H9 (cell line): ENCODE measurements around the gene RAB11B. TPM values are rescaled to one million over a fixed set of nuclear protein-coding genes. Genes with fewer than 3 reads are reported as not detected.
"Not testable (repeated sequence)": the region's sequence is repeated elsewhere in the genome, so short reads cannot be mapped to it uniquely, and the experiment has no call there.

Experiments used
- DNase-seq: peaks from one replicate; pipeline ENCODE4 v3.0.0-alpha.2; 2017
- H2AFZ ChIP-seq: one replicate; pipeline ENCODE4 v1.6.1; 2013; ENCODE audit warnings: mild to moderate bottlenecking, low read length, control low read depth, moderate library complexity
- H2AK5ac ChIP-seq: 2 replicates; pipeline ENCODE4 v1.6.1; 2013; ENCODE audit warnings: low read length, control low read depth, mixed read lengths; ENCODE audit not compliant: insufficient read length
- H2BK120ac ChIP-seq: one replicate; pipeline ENCODE4 v1.6.1; 2013; ENCODE audit warnings: low read depth, mild to moderate bottlenecking, low read length, control low read depth, inconsistent platforms; ENCODE audit not compliant: poor library complexity, severe bottlenecking
- H2BK12ac ChIP-seq: 2 replicates; pipeline ENCODE4 v1.6.1; 2013; ENCODE audit warnings: low read length, control low read depth, mixed read lengths, low read depth; ENCODE audit not compliant: insufficient read length
- H2BK15ac ChIP-seq: 2 replicates; pipeline ENCODE4 v1.6.1; 2013; ENCODE audit warnings: low read depth, low read length, control low read depth
- H2BK20ac ChIP-seq: one replicate; pipeline ENCODE4 v1.6.1; 2013; ENCODE audit warnings: low read depth, mild to moderate bottlenecking, low read length, control low read depth, inconsistent platforms; ENCODE audit not compliant: poor library complexity, severe bottlenecking
- H2BK5ac ChIP-seq: 2 replicates; pipeline ENCODE4 v1.6.1; 2013; ENCODE audit warnings: low read length, control low read depth, mixed read lengths; ENCODE audit not compliant: insufficient read length
- H3K14ac ChIP-seq: 2 replicates; pipeline ENCODE4 v1.6.1; 2013; ENCODE audit warnings: low read length, control low read depth; ENCODE audit not compliant: insufficient read depth
- H3K18ac ChIP-seq: 2 replicates; pipeline ENCODE4 v1.6.1; 2013; ENCODE audit warnings: low read depth, mild to moderate bottlenecking, mixed read lengths, low read length, control low read depth; ENCODE audit not compliant: insufficient read length
- H3K23ac ChIP-seq: 2 replicates; pipeline ENCODE4 v1.6.1; 2013; ENCODE audit warnings: low read length, control low read depth, mixed read lengths, low read depth; ENCODE audit not compliant: insufficient read length
- H3K23me2 ChIP-seq: 2 replicates; pipeline ENCODE4 v1.6.1; 2013; ENCODE audit warnings: low read depth, mild to moderate bottlenecking, mixed read lengths, low read length, control low read depth; ENCODE audit not compliant: insufficient read length, poor library complexity, severe bottlenecking
- H3K27ac ChIP-seq: 2 replicates; pipeline ENCODE4 v1.5.1; 2013; ENCODE audit warnings: low read length, control low read depth, mixed read lengths, low read depth; ENCODE audit not compliant: insufficient read length
- H3K27me3 ChIP-seq: 2 replicates; pipeline ENCODE4 v1.6.1; 2013; ENCODE audit warnings: low read length, control low read depth, inconsistent platforms; ENCODE audit not compliant: insufficient read depth
- H3K4ac ChIP-seq: 2 replicates; pipeline ENCODE4 v1.6.1; 2013; ENCODE audit warnings: low read depth, mild to moderate bottlenecking, control low read depth, inconsistent platforms, low read length, moderate library complexity
- H3K4me1 ChIP-seq: 2 replicates; pipeline ENCODE4 v1.6.1; 2013; ENCODE audit warnings: low read length, control low read depth, inconsistent platforms; ENCODE audit not compliant: insufficient read depth
- H3K4me2 ChIP-seq: 2 replicates; pipeline ENCODE4 v1.6.1; 2013; ENCODE audit warnings: low read length, control low read depth, mixed read lengths; ENCODE audit not compliant: insufficient read length, insufficient read depth
- H3K56ac ChIP-seq: 2 replicates; pipeline ENCODE4 v1.6.1; 2013; ENCODE audit warnings: low read depth, mild to moderate bottlenecking, mixed read lengths, low read length, control low read depth; ENCODE audit not compliant: insufficient read length
- H3K79me1 ChIP-seq: 2 replicates; pipeline ENCODE4 v1.6.1; 2013; ENCODE audit warnings: low read depth, mild to moderate bottlenecking, moderate library complexity, low read length, control low read depth, inconsistent platforms; ENCODE audit not compliant: insufficient read depth, poor library complexity, severe bottlenecking
- H3K79me2 ChIP-seq: 2 replicates; pipeline ENCODE4 v1.6.1; 2013; ENCODE audit warnings: low read length, control low read depth, inconsistent platforms; ENCODE audit not compliant: insufficient read depth
- H3K9ac ChIP-seq: 2 replicates; pipeline ENCODE4 v1.6.1; 2013; ENCODE audit warnings: low read length, control low read depth, mixed read lengths; ENCODE audit not compliant: insufficient read length; ENCODE audit errors: extremely low read depth
- H3K9me3 ChIP-seq: one replicate; pipeline ENCODE4 v1.6.1; 2013; ENCODE audit warnings: low read depth, low read length, inconsistent platforms; ENCODE audit not compliant: control insufficient read depth
- H3T11ph ChIP-seq: one replicate; pipeline ENCODE4 v1.6.1; 2013; ENCODE audit warnings: mild to moderate bottlenecking, low read length, control low read depth, inconsistent platforms
- H4K20me1 ChIP-seq: one replicate; pipeline ENCODE4 v1.6.1; 2013; ENCODE audit not compliant: control insufficient read depth, insufficient read length, insufficient read depth
- H4K5ac ChIP-seq: 2 replicates; pipeline ENCODE4 v1.6.1; 2013; ENCODE audit warnings: low read depth, mild to moderate bottlenecking, mixed read lengths, low read length, control low read depth; ENCODE audit not compliant: insufficient read length
- H4K8ac ChIP-seq: replicated peaks from 2 replicates; pipeline ENCODE4 v1.6.1; 2013; ENCODE audit warnings: low read length, control low read depth, mixed read lengths, low read depth; ENCODE audit not compliant: insufficient read length
- H4K91ac ChIP-seq: 2 replicates; pipeline ENCODE4 v1.6.1; 2013; ENCODE audit warnings: low read depth, mild to moderate bottlenecking, moderate library complexity, mixed read lengths, low read length, control low read depth; ENCODE audit not compliant: insufficient read length
- H3K27ac Mint-ChIP-seq, 3 experiments: 2 replicates in 2 of 3; 3 replicates in 1 of 3; pipeline ENCODE4 v1.8.0; 2020 to 2021; ENCODE audit warnings: mixed read lengths in 3 of 3, mild to moderate bottlenecking in 1 of 3, moderate library complexity in 1 of 3
- H3K27me3 Mint-ChIP-seq: 2 replicates; pipeline ENCODE4 v1.8.0; 2021; ENCODE audit warnings: low read depth, mild to moderate bottlenecking, moderate library complexity, mixed read lengths
- H3K36me3 Mint-ChIP-seq, 3 experiments: 2 replicates in 2 of 3; 3 replicates in 1 of 3; pipeline ENCODE4 v1.8.0; 2020 to 2021; ENCODE audit warnings: low read depth in 3 of 3, mixed read lengths in 3 of 3; ENCODE audit not compliant: insufficient read depth in 1 of 3
- H3K4me1 Mint-ChIP-seq, 2 experiments: 2 replicates each; pipeline ENCODE4 v1.8.0; 2020; ENCODE audit warnings: mixed read lengths in 2 of 2
- H3K4me3 Mint-ChIP-seq, 2 experiments: 2 replicates in 1 of 2; 3 replicates in 1 of 2; pipeline ENCODE4 v1.8.0; 2020 to 2021; ENCODE audit warnings: mild to moderate bottlenecking in 2 of 2, mixed read lengths in 2 of 2, moderate library complexity in 1 of 2
- H3K9me3 Mint-ChIP-seq, 2 experiments: 2 replicates in 1 of 2; 3 replicates in 1 of 2; pipeline ENCODE4 v1.8.0; 2020; ENCODE audit warnings: mild to moderate bottlenecking in 2 of 2, mixed read lengths in 2 of 2, moderate library complexity in 1 of 2
- WGBS: extraction: QIAGEN DNeasy Blood & Tissue Kit; methylation state at CpG from one replicate; pipeline ENCODE4 v1.1.7; 2013; ENCODE audit warnings: missing lambda C conversion rate, low lambda C conversion rate, mixed read lengths; ENCODE audit not compliant: insufficient read length; ENCODE audit errors: extremely low coverage; 5-methylcytosine and 5-hydroxymethylcytosine counted together
- total RNA-seq: library from RNA; stranded (reverse); gene quantifications from 2 replicates; pipeline ENCODE4 v1.2.1, GENCODE V29; 2021

The RAB11B gene
- total RNA-seq, 1 experiment from 2014 or later: 106 TPM

GRCh38 chr19:8385566-8385965 lies 4.6 kb upstream of the RAB11B start:
- H3K56ac ChIP-seq, H2BK15ac ChIP-seq, H3K9ac ChIP-seq, H3K79me2 ChIP-seq, H3K23ac ChIP-seq, H3K79me1 ChIP-seq, DNase-seq, H3K18ac ChIP-seq, H2BK120ac ChIP-seq, H3K27me3 ChIP-seq, H3K4me3 Mint-ChIP-seq, H3K27me3 Mint-ChIP-seq, H4K5ac ChIP-seq, H2BK12ac ChIP-seq, H3K27ac ChIP-seq, H3K4me2 ChIP-seq, H2AK5ac ChIP-seq, H3K4me1 ChIP-seq, H2BK20ac ChIP-seq, H4K20me1 ChIP-seq, H3T11ph ChIP-seq, H3K9me3 ChIP-seq, H3K4ac ChIP-seq, H2AFZ ChIP-seq, H4K8ac ChIP-seq, H2BK5ac ChIP-seq, H3K27ac Mint-ChIP-seq, H3K14ac ChIP-seq, H3K23me2 ChIP-seq, H4K91ac ChIP-seq: not testable (repeated sequence)
- H3K9me3 Mint-ChIP-seq: peaks cover 9 to 11% of the 10 kb centered on the region in 2 experiments; a peak in 4 of 5 replicates
- peaks cover 11 to 12% of the 10 kb centered on the region in 2 experiments; a peak in 3 of 4 replicates for H3K4me1 Mint-ChIP-seq
- peaks cover 15 to 17% (median 16%) of the 10 kb centered on the region in 3 experiments; a peak in 6 of 7 replicates for H3K36me3 Mint-ChIP-seq
- WGBS: no CpG with 5 or more reads among the region's 3 CpGs

GRCh38 chr19:8386419-8386818 lies 3.7 kb upstream of the RAB11B start:
- H3K79me2 ChIP-seq, H3K4me1 Mint-ChIP-seq, H2BK20ac ChIP-seq, H2BK120ac ChIP-seq, H3K9me3 ChIP-seq, H4K20me1 ChIP-seq, H3K4ac ChIP-seq, H3K23me2 ChIP-seq, H4K8ac ChIP-seq, H3K27ac Mint-ChIP-seq, H3K56ac ChIP-seq, H3K79me1 ChIP-seq, H4K5ac ChIP-seq, H3K27me3 Mint-ChIP-seq, H3K14ac ChIP-seq, H3K4me3 Mint-ChIP-seq, H3K27ac ChIP-seq, H3K4me1 ChIP-seq, H2BK15ac ChIP-seq, H2AK5ac ChIP-seq, H3K18ac ChIP-seq, H2AFZ ChIP-seq, H3K23ac ChIP-seq, H3K9ac ChIP-seq, H4K91ac ChIP-seq, H3K4me2 ChIP-seq, H2BK5ac ChIP-seq, H3K27me3 ChIP-seq, H2BK12ac ChIP-seq, DNase-seq, H3T11ph ChIP-seq: not testable (repeated sequence)
- Mint-ChIP-seq H3K36me3 (peaks cover 15 to 17% (median 16%) of the 10 kb centered on the region in 3 experiments; a peak in 6 of 7 replicates), H3K9me3 (peaks cover 9 to 11% of the 10 kb centered on the region in 2 experiments; a peak in 4 of 5 replicates)
- WGBS: no CpG with 5 or more reads among the region's 9 CpGs
